Measurements from ENCODE around the gene MRPL49.

DNA sequence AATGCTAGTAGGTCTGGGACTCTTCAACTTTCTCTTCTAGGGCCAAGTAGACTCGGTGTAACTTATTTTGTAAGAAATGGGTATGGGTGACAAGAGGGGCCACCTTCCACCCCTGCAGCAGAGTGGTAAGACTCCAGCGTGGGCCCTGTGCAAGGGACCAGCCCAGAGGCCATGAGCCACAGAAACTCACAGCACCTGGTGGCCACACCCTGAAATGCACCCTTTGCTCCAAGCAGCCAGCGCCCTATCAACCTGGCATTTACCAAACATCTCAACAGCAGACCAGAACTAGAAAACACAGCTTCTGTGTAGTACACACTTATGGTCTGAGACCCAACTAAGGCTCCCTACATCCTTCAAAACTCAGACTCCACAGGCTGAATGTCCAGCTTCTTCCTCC, 44.0 kb upstream of the MRPL49 start:
- TF ChIP-seq ZNF384 (IDR thresholded peaks at IDR 0.05) (no peak), LEF1 (IDR thresholded peaks at IDR 0.05; ENCODE audit: borderline replicate concordance) (no peak)
